ENCODE measurements around the gene MAN1A1.

DNA sequence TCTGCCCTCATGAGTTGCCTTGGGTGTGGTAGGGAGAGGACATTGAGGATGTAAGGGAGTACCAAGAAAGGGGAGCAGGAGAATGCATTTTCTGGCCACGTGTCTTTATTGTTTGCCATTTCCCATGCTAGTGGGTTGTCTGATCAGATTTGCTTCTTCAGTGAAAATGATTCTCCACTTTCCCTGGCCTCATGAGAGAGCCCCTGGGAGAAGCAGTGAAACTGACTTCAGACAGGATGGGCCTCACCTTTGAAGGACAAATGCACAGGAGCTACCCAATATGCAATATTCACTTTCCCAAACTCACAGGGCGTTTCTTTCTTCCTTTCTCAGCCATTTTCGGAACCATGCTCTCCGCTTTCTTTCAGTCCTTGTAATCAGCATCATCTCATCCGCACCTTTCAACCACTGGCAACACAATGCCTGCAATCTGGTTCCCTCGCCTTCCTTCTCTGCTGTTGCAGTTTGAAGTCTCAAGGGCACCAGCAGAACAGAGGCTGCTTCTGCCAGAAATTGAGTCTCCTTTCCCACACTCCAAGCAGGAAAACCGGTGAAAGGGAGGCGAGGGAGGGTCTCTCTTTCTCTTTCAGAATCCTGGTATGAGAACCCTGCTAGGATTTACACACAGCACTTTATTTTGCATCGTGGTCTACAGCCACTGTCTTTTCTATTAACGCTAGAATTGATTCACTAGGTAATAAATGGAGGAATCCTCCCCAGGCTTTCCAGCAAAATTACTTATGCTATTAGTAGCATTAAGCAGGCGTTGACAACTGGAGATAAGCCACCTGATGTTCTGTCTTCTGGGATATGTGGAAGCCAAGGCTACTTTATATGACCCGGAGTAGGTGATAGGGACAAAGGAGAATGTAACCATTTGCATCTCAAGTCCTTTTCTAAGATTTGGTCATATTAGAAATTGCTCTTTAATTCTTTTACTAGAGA, 209.1 kb downstream of the MAN1A1 start:
- TF ChIP-seq EMX1 (CRISPR knock-in tag; IDR thresholded peaks at IDR 0.05) (no peak), CREM (CRISPR knock-in tag; IDR thresholded peaks at IDR 0.05) (no peak), MXD4 (CRISPR knock-in tag; IDR thresholded peaks at IDR 0.05; ENCODE audit: borderline replicate concordance) (no peak), NR3C1 (CRISPR knock-in tag; conservative IDR thresholded peaks at IDR 0.05; ENCODE audit: low read depth) (no peak), ZNF121 (CRISPR knock-in tag; IDR thresholded peaks at IDR 0.05) (no peak), FOXK1 (CRISPR knock-in tag; IDR thresholded peaks at IDR 0.05) (no peak), ZNF317 (CRISPR knock-in tag; IDR thresholded peaks at IDR 0.05; ENCODE audit: borderline replicate concordance, low read depth) (no peak), JUN (CRISPR knock-in tag; IDR thresholded peaks at IDR 0.05) (no peak)
- TF ChIP-seq, protein P1, sequence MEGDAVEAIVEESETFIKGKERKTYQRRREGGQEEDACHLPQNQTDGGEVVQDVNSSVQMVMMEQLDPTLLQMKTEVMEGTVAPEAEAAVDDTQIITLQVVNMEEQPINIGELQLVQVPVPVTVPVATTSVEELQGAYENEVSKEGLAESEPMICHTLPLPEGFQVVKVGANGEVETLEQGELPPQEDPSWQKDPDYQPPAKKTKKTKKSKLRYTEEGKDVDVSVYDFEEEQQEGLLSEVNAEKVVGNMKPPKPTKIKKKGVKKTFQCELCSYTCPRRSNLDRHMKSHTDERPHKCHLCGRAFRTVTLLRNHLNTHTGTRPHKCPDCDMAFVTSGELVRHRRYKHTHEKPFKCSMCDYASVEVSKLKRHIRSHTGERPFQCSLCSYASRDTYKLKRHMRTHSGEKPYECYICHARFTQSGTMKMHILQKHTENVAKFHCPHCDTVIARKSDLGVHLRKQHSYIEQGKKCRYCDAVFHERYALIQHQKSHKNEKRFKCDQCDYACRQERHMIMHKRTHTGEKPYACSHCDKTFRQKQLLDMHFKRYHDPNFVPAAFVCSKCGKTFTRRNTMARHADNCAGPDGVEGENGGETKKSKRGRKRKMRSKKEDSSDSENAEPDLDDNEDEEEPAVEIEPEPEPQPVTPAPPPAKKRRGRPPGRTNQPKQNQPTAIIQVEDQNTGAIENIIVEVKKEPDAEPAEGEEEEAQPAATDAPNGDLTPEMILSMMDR (IDR thresholded peaks at IDR 0.05): no peak
- TF ChIP-seq, protein P2, sequence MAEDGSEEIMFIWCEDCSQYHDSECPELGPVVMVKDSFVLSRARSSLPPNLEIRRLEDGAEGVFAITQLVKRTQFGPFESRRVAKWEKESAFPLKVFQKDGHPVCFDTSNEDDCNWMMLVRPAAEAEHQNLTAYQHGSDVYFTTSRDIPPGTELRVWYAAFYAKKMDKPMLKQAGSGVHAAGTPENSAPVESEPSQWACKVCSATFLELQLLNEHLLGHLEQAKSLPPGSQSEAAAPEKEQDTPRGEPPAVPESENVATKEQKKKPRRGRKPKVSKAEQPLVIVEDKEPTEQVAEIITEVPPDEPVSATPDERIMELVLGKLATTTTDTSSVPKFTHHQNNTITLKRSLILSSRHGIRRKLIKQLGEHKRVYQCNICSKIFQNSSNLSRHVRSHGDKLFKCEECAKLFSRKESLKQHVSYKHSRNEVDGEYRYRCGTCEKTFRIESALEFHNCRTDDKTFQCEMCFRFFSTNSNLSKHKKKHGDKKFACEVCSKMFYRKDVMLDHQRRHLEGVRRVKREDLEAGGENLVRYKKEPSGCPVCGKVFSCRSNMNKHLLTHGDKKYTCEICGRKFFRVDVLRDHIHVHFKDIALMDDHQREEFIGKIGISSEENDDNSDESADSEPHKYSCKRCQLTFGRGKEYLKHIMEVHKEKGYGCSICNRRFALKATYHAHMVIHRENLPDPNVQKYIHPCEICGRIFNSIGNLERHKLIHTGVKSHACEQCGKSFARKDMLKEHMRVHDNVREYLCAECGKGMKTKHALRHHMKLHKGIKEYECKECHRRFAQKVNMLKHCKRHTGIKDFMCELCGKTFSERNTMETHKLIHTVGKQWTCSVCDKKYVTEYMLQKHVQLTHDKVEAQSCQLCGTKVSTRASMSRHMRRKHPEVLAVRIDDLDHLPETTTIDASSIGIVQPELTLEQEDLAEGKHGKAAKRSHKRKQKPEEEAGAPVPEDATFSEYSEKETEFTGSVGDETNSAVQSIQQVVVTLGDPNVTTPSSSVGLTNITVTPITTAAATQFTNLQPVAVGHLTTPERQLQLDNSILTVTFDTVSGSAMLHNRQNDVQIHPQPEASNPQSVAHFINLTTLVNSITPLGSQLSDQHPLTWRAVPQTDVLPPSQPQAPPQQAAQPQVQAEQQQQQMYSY (CRISPR knock-in tag; IDR thresholded peaks at IDR 0.05): no peak
- TF ChIP-seq, protein P3, sequence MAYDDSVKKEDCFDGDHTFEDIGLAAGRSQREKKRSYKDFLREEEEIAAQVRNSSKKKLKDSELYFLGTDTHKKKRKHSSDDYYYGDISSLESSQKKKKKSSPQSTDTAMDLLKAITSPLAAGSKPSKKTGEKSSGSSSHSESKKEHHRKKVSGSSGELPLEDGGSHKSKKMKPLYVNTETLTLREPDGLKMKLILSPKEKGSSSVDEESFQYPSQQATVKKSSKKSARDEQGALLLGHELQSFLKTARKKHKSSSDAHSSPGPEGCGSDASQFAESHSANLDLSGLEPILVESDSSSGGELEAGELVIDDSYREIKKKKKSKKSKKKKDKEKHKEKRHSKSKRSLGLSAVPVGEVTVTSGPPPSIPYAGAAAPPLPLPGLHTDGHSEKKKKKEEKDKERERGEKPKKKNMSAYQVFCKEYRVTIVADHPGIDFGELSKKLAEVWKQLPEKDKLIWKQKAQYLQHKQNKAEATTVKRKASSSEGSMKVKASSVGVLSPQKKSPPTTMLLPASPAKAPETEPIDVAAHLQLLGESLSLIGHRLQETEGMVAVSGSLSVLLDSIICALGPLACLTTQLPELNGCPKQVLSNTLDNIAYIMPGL (CRISPR knock-in tag; IDR thresholded peaks at IDR 0.05): no peak
- TF ChIP-seq, protein P4, sequence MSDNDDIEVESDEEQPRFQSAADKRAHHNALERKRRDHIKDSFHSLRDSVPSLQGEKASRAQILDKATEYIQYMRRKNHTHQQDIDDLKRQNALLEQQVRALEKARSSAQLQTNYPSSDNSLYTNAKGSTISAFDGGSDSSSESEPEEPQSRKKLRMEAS (CRISPR knock-in tag; IDR thresholded peaks at IDR 0.05): no peak
- TF ChIP-seq, protein P5, sequence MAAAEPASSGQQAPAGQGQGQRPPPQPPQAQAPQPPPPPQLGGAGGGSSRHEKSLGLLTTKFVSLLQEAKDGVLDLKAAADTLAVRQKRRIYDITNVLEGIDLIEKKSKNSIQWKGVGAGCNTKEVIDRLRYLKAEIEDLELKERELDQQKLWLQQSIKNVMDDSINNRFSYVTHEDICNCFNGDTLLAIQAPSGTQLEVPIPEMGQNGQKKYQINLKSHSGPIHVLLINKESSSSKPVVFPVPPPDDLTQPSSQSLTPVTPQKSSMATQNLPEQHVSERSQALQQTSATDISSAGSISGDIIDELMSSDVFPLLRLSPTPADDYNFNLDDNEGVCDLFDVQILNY (CRISPR knock-in tag; IDR thresholded peaks at IDR 0.05): no peak
